GM18861 (cell line): Measurements from ENCODE around the gene SFXN5.

Experiments
- ATAC-seq: cut with Tn5 transposase; IDR thresholded peaks from one replicate; pipeline ENCODE4 v1.9.1; 2021; ENCODE audit not compliant: unreplicated experiment

SFXN5 gene

GRCh38 chr2:72994991-72995380, 76.5 kb downstream of the SFXN5 start:
- ATAC-seq = no peak

- ATAC-seq = no peak
Observed at GRCh38 chr2:72994282-72994990, 77.1 kb downstream of the SFXN5 start.

GRCh38 chr2:72993933-72994280, 77.6 kb downstream of the SFXN5 start:
- no peak for ATAC-seq

DNA sequence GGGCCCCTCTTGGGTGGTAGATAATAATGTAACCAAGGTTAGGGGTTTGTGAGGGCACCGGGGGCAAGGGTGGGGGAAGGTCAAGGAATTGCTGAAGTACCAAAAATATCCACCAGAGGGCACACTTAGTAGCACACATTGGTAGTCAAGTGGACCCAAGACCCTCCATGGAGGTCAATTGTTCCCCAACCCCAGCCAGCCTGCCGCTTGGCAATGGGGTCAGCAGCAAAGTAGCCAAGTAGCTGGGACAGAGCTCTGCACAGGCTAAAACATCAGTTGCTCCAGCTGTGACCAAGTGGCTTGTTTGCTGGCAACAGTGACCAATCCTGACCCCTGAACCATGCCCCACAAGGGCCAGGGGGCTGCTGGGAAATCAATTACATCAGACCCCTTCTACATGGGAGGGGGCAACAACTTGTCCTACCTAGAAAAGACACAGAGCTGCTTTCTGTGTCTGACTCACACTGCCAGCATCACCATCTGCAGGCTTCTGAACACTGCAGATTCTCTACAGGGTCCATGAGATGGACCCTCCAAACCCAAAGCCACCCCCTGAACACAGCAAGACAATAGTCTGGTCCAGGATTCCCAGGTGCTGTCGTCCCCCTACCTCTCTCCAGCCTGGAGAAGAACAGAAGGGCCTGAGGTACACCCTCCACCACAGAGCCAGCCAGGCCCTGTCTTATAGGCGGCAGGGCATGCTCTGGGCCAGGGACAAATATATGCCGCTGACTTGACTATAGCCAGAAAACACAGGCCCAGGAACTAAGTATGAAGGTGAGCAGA, 78.2 kb downstream of the SFXN5 start:
- no peak for ATAC-seq

- ATAC-seq = no peak
Observed at GRCh38 chr2:72992734-72993102, 78.8 kb downstream of the SFXN5 start.

GRCh38 chr2:72991980-72992733, 79.4 kb downstream of the SFXN5 start:
- ATAC-seq = no peak

DNA sequence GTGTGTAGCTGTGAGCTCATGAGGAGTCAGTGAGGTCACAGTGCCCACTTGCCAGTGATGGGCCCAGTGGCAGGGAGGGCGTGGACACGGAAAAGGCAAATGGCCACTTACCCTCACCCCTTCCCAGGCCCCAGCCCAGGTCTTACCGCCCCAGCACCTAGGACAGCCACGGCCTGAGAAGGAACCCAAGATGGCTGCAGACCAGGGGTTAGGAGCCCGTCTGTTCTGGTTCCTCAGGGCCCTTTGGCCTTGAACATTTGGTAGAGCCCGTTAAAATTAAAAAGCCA, 80.1 kb downstream of the SFXN5 start:
- no peak for ATAC-seq

- ATAC-seq = no peak
Observed at GRCh38 chr2:72990695-72991438, 80.6 kb downstream of the SFXN5 start.

- no peak for ATAC-seq
Observed at GRCh38 chr2:72989770-72990556, 81.5 kb downstream of the SFXN5 start.

- ATAC-seq = no peak
Observed at GRCh38 chr2:72988726-72989273, 82.7 kb downstream of the SFXN5 start.

DNA sequence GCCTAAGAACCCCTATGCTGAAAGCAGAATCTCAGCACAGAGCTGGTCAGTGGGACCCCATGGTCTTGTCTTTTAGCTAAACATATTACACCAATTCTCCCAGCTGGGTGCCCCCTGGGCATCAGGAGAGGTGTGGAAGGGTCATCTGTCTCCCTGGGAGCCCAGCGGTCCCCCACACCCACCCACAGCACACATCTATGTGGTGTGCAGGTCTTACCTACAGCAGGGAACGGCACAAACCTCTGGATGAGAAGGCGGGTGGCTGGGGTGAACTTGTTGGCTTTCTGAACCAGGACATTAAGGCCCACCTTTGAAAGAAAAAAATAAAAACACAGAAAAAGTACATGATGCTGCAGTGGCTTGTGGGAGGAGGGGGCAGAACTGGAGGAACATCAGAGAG, 83.5 kb downstream of the SFXN5 start:
- no peak for ATAC-seq

DNA sequence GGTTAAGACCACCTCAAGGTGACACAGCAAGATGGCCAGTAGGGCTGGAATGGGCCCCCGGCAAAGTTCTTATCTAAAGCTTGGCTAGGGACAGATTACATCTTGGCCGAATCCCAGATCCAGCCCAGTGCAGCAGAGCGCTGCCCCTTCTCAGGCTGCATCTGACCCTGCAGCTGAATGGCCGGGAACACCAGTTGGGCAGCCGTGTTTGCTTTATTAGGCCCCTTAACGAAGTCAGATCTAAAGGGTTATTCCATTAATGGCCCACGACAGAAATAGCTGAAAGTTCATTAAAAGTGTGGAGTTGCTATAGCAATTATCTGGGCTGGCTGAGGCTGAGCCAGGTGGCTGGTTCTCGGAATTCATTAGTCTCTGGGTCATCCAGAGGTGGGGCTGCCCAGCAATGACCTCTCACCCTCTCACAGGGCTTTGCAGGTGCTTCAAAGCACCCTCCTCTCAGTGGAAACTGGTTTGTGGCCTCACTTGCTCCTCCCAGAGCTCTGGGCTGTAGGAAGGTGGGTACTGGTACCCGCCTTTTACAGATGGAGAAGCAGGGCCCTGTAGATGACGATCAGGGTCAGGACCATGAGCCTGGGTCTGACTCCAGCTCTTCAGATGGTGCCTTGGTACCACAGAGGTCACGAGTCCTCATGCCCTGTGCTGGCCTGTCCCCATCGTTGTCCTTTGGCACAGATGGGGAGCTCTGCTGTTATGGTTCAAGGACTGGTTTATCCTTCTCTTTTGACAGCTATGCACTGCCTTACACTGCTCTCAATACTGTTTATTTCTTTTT, 85.4 kb downstream of the SFXN5 start:
- ATAC-seq = no peak

DNA sequence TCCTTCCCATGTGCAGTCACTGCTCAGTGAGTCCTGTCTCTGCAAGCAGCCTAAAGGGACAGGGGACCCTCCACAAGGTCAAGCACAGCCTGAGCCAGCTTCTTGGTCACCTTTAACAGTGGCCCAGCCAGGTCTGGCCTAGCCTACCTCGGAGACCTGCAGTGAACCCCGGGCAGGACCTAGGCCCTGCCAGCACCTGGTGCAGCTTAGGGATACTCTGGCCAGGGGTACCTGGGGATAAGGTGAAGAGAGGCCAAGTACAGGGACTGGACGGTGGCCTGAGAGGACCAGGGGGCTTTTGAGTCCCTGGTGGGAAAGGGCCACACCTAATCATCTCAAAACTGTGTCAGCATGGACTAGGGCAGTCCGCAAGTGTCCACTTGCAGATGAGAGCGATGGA, 86.4 kb downstream of the SFXN5 start:
- ATAC-seq = no peak

DNA sequence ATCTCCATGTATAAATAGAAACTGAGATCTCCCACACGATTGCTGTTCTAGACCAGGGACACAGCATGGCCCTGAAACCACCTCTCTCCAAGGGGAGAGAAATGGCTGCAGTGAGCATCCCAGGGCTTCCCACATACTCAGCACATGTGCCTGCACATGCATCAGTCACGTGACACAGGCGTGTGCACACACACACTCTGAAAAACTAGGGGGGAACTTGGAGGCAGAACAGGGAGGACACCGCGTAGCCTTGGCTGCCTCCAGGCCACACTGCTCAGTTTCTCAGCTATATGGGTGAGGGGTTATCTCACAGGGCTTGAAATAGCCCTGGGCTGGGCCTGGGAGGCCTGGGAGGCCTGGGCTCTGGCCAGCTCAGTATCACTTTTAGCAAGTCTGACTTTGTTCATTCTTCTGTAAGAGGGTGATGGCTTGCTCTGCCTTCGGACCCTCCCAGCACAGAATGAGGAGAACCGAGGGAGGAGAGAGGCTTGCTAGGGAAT, 87.3 kb downstream of the SFXN5 start:
- no peak for ATAC-seq

- ATAC-seq = no peak
Observed at GRCh38 chr2:72983500-72984161, 87.9 kb downstream of the SFXN5 start.

GRCh38 chr2:72982781-72983499, 88.6 kb downstream of the SFXN5 start:
- ATAC-seq = no peak

- ATAC-seq = no peak
Observed at GRCh38 chr2:72982219-72982618, 89.3 kb downstream of the SFXN5 start.

- no peak for ATAC-seq
Observed at GRCh38 chr2:72981536-72981935, 90.0 kb downstream of the SFXN5 start.
